GM18507 (cell line): Measurements from ENCODE around the gene PDE3A.
A peak's percentile ranks its signal among the peaks of the same experiment; 100 is the strongest.

Experiments
- DNase-seq: peaks from one replicate; pipeline ENCODE4 v3.0.0; 2011; ENCODE audit warnings: low read depth; ENCODE audit not compliant: insufficient read length; ENCODE audit errors: extremely low spot score
- FAIRE-seq: peaks from 2 replicates; lab custom pipeline; 2011; peaks lifted over from hg19 to GRCh38; lab: Jason Lieb, UNC

PDE3A gene

GRCh38 chr12:20628226-20628787 lies 260.0 kb downstream of the PDE3A start:
- no peak for FAIRE-seq
- DNase-seq = no peak

- DNase-seq (no peak), FAIRE-seq (no peak)
Measured at GRCh38 chr12:20628999-20629398, 260.7 kb downstream of the PDE3A start.

- DNase-seq (no peak), FAIRE-seq (no peak)
Measured at GRCh38 chr12:20629414-20630156, 261.2 kb downstream of the PDE3A start.

- DNase-seq (no peak), FAIRE-seq (no peak)
Measured at GRCh38 chr12:20631711-20632110, 263.4 kb downstream of the PDE3A start.

- DNase-seq (no peak), FAIRE-seq (no peak)
Measured at GRCh38 chr12:20641106-20641505, 272.8 kb downstream of the PDE3A start.

GRCh38 chr12:20643822-20644221 lies 275.5 kb downstream of the PDE3A start:
- DNase-seq = no peak
- no peak for FAIRE-seq

GRCh38 chr12:20646239-20646827 lies 278.0 kb downstream of the PDE3A start:
- no peak for DNase-seq
- peak; percentile 70 for FAIRE-seq

- FAIRE-seq (no peak), DNase-seq (no peak)
Measured at GRCh38 chr12:20653871-20654270, 285.5 kb downstream of the PDE3A start.

GRCh38 chr12:20656600-20656999 lies 288.3 kb downstream of the PDE3A start:
- FAIRE-seq = no peak
- no peak for DNase-seq

GRCh38 chr12:20657496-20657895 lies 289.2 kb downstream of the PDE3A start:
- FAIRE-seq (no peak), DNase-seq (no peak)

- FAIRE-seq = no peak
- no peak for DNase-seq
Measured at GRCh38 chr12:20681334-20681733, 313.0 kb downstream of the PDE3A start.

- FAIRE-seq = no peak
- DNase-seq = no peak
Measured at GRCh38 chr12:20695232-20695631, 326.9 kb downstream of the PDE3A start, which contains the start of gene SLCO1C1. TSS of gene SLCO1C1 (plus strand) at chr12:20695332. CDS start at chr12:20699577, 4,245 bp downstream.

- DNase-seq (no peak), FAIRE-seq (no peak)
Measured at GRCh38 chr12:20696181-20696905, 328.0 kb downstream of the PDE3A start.

GRCh38 chr12:20701106-20701505 lies 332.8 kb downstream of the PDE3A start:
- FAIRE-seq (no peak), DNase-seq (no peak)

GRCh38 chr12:20704860-20705259 lies 336.5 kb downstream of the PDE3A start:
- DNase-seq = no peak
- FAIRE-seq = no peak

GRCh38 chr12:20711846-20712245 lies 343.5 kb downstream of the PDE3A start:
- no peak for DNase-seq

GRCh38 chr12:20716037-20716436 lies 347.7 kb downstream of the PDE3A start:
- no peak for DNase-seq
- FAIRE-seq = no peak

More at GRCh38 chr12:20711846-20712245, 343.5 kb downstream of the PDE3A start:
- no peak for FAIRE-seq

- DNase-seq (no peak), FAIRE-seq (no peak)
Measured at GRCh38 chr12:20716985-20717384, 348.6 kb downstream of the PDE3A start.

GRCh38 chr12:20718294-20718693 lies 350.0 kb downstream of the PDE3A start:
- no peak for DNase-seq

GRCh38 chr12:20722142-20722541 lies 353.8 kb downstream of the PDE3A start:
- DNase-seq = no peak
- FAIRE-seq = no peak

More at GRCh38 chr12:20718294-20718693, 350.0 kb downstream of the PDE3A start:
- no peak for FAIRE-seq
